Measurements from ENCODE around the gene TRPM6. TPM values are rescaled to one million over a fixed set of nuclear protein-coding genes. Genes with fewer than 3 reads are reported as not detected.

Gene TRPM6
- total RNA-seq, 1 donor from 2014 or later = 0.10 TPM

DNA sequence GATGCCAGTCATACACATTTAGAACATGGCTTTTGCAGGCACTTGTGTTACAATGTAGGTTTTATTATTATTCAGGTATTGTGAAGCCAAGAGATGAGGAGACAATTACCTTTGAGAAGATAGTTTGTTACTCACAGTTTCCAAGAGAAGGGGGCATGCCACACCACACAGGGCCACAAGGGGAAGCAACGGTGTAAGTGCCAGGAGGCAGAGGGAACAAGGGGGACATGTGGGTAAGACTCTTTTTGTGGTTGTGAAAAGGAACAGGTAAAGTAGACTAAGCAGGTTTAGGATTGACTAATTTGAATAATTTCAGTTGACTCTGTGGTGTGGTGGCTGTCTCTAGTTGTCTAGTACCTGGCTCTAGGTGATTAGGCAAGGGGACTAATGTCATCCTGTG is 191.2 kb downstream of the TRPM6 start:
- no peaks in the 10 kb centered on the region for H3K36me3 Mint-ChIP-seq (ENCODE audit: insufficient read depth)
- TF ChIP-seq, protein P1, sequence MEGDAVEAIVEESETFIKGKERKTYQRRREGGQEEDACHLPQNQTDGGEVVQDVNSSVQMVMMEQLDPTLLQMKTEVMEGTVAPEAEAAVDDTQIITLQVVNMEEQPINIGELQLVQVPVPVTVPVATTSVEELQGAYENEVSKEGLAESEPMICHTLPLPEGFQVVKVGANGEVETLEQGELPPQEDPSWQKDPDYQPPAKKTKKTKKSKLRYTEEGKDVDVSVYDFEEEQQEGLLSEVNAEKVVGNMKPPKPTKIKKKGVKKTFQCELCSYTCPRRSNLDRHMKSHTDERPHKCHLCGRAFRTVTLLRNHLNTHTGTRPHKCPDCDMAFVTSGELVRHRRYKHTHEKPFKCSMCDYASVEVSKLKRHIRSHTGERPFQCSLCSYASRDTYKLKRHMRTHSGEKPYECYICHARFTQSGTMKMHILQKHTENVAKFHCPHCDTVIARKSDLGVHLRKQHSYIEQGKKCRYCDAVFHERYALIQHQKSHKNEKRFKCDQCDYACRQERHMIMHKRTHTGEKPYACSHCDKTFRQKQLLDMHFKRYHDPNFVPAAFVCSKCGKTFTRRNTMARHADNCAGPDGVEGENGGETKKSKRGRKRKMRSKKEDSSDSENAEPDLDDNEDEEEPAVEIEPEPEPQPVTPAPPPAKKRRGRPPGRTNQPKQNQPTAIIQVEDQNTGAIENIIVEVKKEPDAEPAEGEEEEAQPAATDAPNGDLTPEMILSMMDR (IDR thresholded peaks at IDR 0.05; ENCODE audit: unreplicated experiment) = peak; percentile 19
- H3K4me3 Mint-ChIP-seq (ENCODE audit: low read depth) = no peak overlapping the region
- H3K9me3 Mint-ChIP-seq (ENCODE audit: low read depth) = no peaks in the 10 kb centered on the region
- H3K27ac Mint-ChIP-seq = no peak overlapping the region
- H3K27me3 Mint-ChIP-seq = no peaks in the 10 kb centered on the region
- no peak for DNase-seq (ENCODE audit: low spot score, unreplicated experiment)
- no peaks in the 10 kb centered on the region for H3K4me1 Mint-ChIP-seq (ENCODE audit: low read depth)

DNA sequence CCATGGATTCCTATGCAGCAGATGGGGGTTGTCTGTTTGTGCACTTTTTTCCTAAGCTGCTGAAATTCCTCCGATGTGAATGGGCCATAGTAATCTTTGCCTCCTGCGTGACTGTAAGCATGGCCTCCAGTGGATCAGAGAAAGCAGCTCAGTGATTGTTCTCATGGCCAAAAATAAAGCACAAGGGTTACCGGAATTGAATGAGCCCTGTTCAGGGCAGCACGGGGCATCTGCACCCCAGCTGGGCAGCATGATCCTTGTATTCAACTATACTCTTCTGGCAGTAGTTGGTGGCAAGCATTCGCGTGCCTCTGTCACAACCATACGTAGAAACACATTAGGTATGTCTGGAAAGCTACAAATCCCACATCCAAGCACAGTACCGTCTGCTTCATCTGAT is 196.7 kb downstream of the TRPM6 start:
- no peak overlapping the region for H3K4me3 Mint-ChIP-seq (ENCODE audit: low read depth)
- DNase-seq (ENCODE audit: low spot score, unreplicated experiment) = no peak
- TF ChIP-seq, protein P1 (IDR thresholded peaks at IDR 0.05; ENCODE audit: unreplicated experiment) = no peak
- no peaks in the 10 kb centered on the region for H3K36me3 Mint-ChIP-seq (ENCODE audit: insufficient read depth)
- H3K4me1 Mint-ChIP-seq (ENCODE audit: low read depth) = no peaks in the 10 kb centered on the region
- no peaks in the 10 kb centered on the region for H3K9me3 Mint-ChIP-seq (ENCODE audit: low read depth)
- H3K27me3 Mint-ChIP-seq = no peaks in the 10 kb centered on the region
- no peak overlapping the region for H3K27ac Mint-ChIP-seq

DNA sequence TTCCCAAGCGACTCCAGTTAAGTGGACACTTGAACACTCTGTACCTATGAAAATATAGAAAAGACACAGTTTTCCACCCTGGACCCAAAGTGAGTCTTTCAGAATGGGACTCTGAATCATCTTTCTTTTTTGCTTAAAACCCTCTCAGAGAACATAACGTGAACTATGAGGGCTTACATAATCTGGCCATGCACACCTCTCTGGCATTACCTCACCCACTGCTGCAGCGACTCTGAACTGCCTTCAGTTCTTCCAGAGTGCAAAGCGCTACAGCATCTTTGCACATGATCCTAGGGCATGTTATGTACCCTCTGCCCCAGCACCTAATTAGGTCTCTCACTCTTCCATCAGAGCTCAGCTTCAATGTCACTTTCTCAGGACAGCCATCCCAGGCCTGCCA is 204.4 kb downstream of the TRPM6 start:
- Mint-ChIP-seq H3K4me3 (ENCODE audit: low read depth) (no peak overlapping the region), H3K9me3 (ENCODE audit: low read depth) (no peaks in the 10 kb centered on the region), H3K27me3 (no peaks in the 10 kb centered on the region), H3K27ac (no peak overlapping the region), H3K36me3 (ENCODE audit: insufficient read depth) (no peaks in the 10 kb centered on the region), H3K4me1 (ENCODE audit: low read depth) (no peaks in the 10 kb centered on the region)
- DNase-seq (ENCODE audit: low spot score, unreplicated experiment) = no peak
- TF ChIP-seq, protein P1 (IDR thresholded peaks at IDR 0.05; ENCODE audit: unreplicated experiment) = no peak

DNA sequence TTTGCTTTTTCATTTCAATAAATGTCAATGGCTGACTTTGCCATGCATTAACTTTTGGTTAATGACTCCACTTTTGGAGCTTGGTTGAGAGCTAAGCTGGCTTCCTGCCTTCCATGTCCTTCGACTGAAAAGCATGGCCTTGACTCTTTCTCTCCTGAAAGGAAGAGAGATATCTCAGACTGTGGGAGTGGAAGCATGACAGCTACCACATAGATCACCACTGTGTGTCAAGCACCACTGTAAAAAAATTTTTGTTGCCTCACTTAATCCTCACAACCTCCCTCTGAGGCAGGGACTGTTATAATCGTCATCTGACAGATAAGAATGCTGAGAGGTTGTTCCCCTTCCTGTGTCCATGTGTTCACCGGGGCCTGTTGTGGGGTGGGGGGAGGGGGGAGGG is 205.8 kb downstream of the TRPM6 start:
- Mint-ChIP-seq H3K36me3 (ENCODE audit: insufficient read depth) (no peaks in the 10 kb centered on the region), H3K27ac (no peak overlapping the region), H3K9me3 (ENCODE audit: low read depth) (no peaks in the 10 kb centered on the region), H3K27me3 (no peaks in the 10 kb centered on the region), H3K4me3 (ENCODE audit: low read depth) (no peak overlapping the region), H3K4me1 (ENCODE audit: low read depth) (no peaks in the 10 kb centered on the region)
- TF ChIP-seq, protein P1 (IDR thresholded peaks at IDR 0.05; ENCODE audit: unreplicated experiment) = no peak
- DNase-seq (ENCODE audit: low spot score, unreplicated experiment) = no peak

DNA sequence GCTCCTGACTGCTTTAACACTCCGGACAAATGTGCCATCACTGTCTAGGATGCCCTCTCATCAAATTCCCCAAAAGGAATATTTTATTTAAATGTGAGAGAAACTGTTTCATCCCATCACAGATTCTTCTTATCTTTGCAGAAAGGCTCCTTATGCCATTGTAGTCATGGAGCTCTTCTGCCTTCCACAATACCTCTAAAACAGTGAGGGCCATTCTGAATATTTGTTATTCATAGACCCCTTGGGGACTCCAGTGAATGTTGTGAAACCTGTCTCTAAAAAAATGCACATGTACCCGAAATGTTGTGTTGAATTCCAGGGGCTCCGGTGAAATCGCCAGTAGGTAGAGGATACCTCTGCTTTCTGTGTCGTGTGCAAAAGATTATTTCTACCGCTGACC is 213.6 kb downstream of the TRPM6 start:
- Mint-ChIP-seq H3K9me3 (ENCODE audit: low read depth) (no peaks in the 10 kb centered on the region), H3K27me3 (no peaks in the 10 kb centered on the region), H3K36me3 (ENCODE audit: insufficient read depth) (no peaks in the 10 kb centered on the region), H3K27ac (no peak overlapping the region), H3K4me1 (ENCODE audit: low read depth) (no peaks in the 10 kb centered on the region), H3K4me3 (ENCODE audit: low read depth) (no peak overlapping the region)
- no peak for DNase-seq (ENCODE audit: low spot score, unreplicated experiment)
- TF ChIP-seq, protein P1 (IDR thresholded peaks at IDR 0.05; ENCODE audit: unreplicated experiment) = no peak

Other genes starting within 250 kb of the TRPM6 start
- 4.8 and 5.1 TPM in 2 replicates for gene C9orf40, start 65.0 kb upstream of the TRPM6 start, total RNA-seq
- 19.8 and 21.1 TPM in 2 replicates for gene CARNMT1, start 140.4 kb upstream of the TRPM6 start, total RNA-seq
- gene NMRK1, start 200.2 kb upstream of the TRPM6 start, total RNA-seq = 3.5 and 4.7 TPM in 2 replicates
- 9.8 and 10.7 TPM in 2 replicates for gene OSTF1, start 200.6 kb upstream of the TRPM6 start, total RNA-seq